Hepatic stellate cell (primary cell): ENCODE measurements around the gene GNG14.
A peak's percentile ranks its signal among the peaks of the same experiment; 100 is the strongest.
"Not testable (repeated sequence)": the region's sequence is repeated elsewhere in the genome, so short reads cannot be mapped to it uniquely, and the experiment has no call there.

ENCODE experiments used
- DNase-seq: peaks from one replicate; pipeline ENCODE4 v3.0.0; 2011; ENCODE audit warnings: low spot score

Gene GNG14

DNA sequence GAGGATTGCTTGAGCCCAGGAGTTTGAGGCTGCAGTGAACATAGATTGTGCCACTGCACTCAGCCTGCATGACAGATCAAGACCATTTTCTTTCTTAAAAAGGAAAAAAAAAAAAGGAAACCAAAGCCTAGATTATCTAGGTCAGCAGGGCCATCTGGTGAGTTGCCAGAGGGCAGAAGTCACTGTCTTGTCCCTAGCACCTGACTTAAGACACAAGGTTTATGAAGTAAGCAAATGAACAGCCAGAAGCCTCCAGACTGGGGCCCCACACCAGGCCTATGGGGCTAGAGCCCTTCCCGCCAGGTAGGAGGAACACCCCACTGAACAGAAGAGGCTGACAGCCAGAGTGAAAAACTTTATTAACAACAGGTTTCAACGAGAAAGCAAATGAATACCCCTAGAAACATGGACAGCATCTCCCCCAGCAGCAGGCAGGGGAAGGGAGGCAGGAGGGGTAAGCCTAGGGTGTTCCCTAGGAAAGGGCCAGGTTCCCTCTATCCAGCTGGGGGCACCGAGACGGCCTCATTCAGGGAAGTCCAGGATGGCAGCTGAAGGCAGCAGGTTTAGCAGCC, 20.0 kb upstream of the GNG14 start:
- DNase-seq = no peak

DNA sequence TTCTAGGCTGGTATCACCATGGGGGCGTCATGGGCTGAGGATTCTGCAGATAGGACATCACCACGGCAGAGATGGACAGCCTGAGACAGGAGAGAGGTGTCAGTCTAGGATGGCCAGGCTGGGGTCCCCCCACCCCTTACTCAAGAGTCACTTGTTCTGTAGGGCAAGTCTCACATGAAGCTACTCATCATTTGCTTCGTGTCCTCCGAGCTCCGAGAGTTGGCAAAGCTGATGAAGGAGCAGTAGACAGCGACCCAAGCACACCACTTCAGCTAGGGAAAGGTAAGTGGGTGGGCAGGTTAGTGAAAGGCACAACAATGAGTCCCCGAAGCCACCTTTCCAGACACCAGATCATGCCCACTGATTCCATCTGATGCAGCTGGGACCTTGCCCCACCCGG, 19.5 kb upstream of the GNG14 start:
- no peak for DNase-seq

- peak; percentile 68 for DNase-seq
Measured at GRCh38 chr19:12668932-12669269, 18.9 kb upstream of the GNG14 start.

GRCh38 chr19:12669270-12670158, 18.3 kb upstream of the GNG14 start:
- DNase-seq = peak; percentile 90

- DNase-seq = no peak
Measured at GRCh38 chr19:12670159-12670928, 17.5 kb upstream of the GNG14 start.

DNA sequence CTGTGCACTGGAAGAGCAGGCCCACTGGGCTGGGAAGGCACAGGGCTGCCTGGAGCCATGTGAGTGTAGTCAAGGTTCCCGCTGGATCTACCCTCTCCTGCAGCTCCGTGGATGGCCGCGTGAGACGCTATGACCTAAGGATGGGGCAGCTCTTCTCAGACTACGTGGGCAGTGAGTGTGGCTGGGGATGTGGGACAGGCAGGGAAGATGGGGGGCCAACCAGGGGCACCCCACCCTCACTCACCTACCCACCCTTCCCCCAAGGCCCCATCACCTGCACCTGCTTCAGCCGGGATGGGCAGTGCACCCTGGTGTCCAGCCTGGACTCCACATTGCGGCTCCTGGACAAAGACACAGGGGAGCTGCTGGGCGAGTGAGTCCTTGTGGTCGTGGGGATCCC, 15.1 kb upstream of the GNG14 start:
- DNase-seq = no peak

DNA sequence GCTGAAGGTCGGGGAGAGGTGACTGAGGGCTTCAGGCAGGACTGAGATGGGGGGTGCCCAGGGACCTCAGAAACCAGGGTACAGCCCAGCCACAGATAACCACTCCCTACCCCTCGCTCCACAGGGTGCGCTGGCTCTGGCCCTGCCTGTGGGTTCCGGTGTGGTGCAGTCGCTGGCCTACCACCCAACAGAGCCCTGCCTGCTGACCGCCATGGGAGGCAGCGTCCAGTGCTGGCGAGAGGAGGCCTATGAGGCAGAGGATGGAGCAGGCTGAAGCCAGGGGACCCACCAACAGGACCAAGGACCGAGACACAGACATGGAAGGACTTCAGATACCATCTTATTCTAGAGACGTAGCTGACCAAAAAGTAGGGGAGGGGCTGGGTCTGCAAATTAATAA, 12.4 kb upstream of the GNG14 start:
- DNase-seq = no peak

DNA sequence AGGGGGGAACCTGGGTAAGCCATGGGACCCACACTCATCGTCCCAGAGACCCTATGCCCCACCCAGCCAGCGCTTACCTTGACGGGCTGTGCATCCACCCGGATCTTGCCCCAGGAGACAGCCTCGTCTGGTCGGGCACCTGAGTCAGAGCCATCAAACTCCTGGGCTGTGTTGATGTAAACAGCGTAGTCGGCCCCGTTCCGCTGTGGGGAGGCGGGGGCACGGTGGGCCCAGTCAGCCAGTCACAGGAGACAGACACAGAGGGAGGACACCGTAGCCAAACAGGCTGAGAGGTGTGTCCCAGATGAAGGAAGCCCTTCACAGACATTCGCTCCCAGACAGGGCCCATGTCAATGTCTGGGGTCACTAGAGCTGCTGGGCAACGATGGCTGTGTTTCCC, 11.9 kb upstream of the GNG14 start:
- DNase-seq = no peak

GRCh38 chr19:12676384-12676792, 11.4 kb upstream of the GNG14 start:
- DNase-seq = peak; percentile 88

DNA sequence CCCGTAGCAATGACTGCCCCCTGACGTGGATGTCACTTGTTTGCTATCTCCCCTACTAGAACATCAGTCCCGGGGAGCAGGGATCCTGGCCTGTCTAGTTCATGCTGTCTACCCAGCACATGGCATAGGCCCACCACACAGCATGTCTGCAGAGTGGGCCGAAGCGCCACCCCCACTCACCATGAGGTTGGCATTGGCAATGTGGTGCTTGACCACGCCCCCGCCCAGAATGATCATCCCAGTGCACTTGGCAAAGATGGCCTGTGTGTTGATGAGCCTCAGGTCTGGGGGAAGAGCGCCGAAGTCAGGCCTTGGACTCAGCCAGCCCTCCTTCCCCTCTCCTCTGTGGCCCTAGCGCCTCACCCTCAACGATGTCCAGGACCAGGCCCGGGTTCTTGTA, 10.9 kb upstream of the GNG14 start:
- DNase-seq = no peak

DNA sequence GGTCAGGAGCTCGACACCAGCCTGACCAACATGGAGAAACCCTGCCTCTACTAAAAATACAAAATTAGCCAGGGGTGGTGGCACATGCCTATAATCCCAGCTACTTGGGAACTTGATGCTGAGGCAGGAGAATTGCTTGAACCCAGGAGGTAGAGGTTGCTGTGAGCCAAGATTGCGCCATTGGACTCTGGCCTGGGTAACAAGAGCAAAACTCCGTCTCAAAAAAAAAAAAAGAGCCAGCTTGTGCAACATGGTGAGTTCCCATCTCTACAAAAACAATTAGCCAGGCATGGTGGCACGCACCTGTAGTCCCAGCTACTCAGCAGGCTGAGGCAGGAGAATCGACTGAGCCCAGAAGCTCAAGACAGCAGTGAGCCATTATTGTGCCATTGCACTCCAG, 9.8 kb upstream of the GNG14 start:
- not testable (repeated sequence) for DNase-seq

DNA sequence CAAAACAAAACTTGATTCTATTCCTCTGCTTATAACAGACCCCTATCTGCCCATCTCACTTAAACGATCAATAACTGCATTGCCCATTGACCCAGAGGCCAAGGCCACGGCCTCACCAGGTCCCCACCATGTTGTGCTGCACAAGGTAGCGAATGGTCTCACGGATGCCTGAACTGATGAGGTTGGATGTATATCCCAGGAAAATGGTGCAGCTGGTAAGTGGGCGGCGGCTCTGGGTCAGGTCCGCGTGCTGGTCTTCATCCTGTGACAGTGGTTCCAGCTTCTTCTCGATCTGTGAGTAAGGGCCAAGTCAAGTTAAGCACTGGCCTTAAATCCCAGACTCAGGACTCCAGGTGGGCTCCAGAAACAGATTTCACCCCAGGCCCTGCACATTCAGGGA, 7.8 kb upstream of the GNG14 start:
- no peak for DNase-seq

DNA sequence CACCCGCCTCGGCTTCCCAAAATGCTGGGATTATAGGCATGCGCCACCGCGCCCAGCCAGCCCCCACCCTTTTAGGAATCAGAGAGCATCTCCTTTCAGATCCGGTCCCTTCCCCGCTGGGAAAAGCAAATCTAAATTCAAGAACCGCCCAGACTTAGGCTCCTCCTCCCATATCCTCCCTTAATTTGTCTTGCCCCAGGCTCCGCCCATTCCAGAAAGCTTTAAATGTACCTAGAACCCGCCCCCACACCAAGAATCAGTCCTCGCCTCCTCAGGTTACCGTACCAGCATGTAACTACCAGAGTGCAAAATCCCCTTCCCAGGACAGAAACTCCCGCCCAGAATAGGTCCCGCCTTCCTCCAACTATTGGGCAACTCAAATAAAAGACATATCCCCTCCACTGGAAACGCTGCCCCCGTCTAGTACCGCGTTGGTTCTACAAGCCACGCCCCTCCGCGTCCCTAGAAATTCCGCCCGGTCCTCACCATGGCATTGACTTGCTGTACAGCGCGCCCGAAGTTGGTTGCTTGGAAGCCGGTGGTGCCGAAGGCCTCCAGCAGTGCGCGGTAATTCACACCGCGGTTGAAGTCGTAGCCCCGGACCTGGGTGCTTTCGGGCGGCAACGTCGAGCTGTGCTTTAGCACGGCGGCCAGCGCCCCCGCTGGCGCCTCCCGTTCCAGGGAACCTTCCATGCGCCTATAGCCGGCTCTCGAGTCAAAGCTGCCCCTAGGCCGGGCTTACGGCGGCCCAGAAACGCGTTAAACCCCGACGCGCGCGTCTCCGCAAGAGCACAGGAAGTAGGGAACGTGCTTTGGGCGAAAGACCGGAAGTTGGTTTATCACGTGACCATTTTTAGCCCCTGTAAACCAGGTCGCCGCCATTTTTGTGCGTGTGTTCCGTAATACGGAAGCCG, 6.5 kb upstream of the GNG14 start, which contains the start of gene DHPS:
DHPS (minus strand) TSS at position 807 of the 914 bp plus-strand sequence; CDS start at position 693, 114 bp downstream.
- DNase-seq = peak; percentile 97

- DNase-seq = no peak
Measured at GRCh38 chr19:12685831-12686230, 2.0 kb upstream of the GNG14 start.

GRCh38 chr19:12689012-12689411, 1.2 kb downstream of the GNG14 start:
- no peak for DNase-seq

DNA sequence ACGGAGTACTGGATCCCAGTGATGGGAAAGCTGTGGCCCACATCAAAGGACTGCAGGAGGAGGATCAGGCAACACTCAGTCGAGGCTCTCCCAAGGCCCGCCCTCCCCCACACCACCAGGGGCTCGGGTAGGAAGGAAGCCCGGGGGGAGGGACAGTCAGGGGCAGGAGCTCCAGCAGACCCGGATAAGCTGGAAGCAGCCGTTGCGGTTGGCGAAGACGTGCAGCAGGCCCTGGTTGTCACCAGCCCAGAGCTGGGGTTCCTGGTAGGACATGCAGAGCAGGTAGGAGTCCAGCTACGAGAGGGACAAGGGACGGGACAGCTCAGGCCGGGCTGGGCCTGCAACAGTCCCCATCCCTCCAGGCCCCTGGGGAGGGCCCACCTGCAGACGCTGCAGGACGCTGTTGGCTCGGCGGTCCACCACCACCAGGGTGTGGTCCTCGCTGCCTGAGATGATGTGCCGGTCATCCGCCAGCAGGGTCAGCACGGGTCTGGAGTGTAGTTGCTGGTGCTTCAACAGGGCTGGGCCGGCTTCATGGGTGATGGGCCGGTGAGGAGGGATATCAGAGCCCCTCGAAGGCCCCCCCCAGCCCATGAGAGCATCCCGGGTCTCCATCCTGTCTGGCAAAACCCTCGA, 1.9 kb downstream of the GNG14 start:
- DNase-seq = no peak

GRCh38 chr19:12692960-12693359, 5.2 kb downstream of the GNG14 start:
- DNase-seq = no peak

DNA sequence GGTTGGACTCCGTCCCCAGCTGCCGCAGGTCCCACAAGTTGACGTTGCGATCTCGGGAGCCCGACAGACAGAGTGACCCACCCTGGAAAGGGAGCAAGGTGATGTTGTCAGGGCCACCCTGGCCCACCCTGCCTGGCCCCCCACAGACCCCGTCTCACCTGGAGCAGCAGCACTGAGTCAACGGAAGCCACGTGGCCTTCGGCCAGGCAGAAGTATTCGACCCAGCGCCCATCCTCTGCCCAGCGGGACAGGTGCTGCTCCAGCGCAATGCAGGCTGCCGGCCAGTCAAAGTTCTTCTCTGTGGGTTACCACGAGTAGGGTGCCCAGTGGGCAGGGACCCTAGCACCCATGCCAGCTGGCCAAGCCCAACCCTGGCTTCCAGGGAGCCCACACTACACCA, 6.8 kb downstream of the GNG14 start:
- DNase-seq = no peak

- no peak for DNase-seq
Measured at GRCh38 chr19:12695096-12695495, 7.3 kb downstream of the GNG14 start.

DNA sequence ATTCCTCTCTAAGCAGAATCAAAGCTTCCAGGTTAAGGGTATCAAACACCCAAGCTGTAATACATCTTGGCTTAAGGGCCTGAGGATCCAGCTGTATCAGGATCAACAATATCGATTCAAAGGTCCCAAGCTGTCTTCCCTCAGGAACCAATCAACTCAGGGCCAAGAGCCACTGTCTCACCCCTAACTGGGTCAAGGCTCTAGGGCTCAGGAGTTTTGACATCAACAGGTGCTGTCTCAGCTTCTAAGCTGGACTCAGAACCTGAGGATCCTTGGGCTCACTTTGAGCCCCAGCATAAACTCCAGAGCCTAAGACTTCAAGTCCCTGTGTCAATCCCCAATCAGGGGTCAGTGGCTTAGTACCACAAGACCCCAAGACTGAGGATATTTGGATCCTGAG, 7.7 kb downstream of the GNG14 start:
- no peak for DNase-seq

GRCh38 chr19:12695997-12696365, 8.2 kb downstream of the GNG14 start:
- DNase-seq = no peak
